Stimulated activated naive CD4-positive, alpha-beta T cell treated with Interleukin-2 at 50 U/mL for 16 hours (primary cell): ENCODE results near the gene PODXL2.

Source experiments
- DNase-seq: peaks from one replicate; lab custom pipeline; 2025; lab: John Stamatoyannopoulos, UW

Gene PODXL2, protein sequence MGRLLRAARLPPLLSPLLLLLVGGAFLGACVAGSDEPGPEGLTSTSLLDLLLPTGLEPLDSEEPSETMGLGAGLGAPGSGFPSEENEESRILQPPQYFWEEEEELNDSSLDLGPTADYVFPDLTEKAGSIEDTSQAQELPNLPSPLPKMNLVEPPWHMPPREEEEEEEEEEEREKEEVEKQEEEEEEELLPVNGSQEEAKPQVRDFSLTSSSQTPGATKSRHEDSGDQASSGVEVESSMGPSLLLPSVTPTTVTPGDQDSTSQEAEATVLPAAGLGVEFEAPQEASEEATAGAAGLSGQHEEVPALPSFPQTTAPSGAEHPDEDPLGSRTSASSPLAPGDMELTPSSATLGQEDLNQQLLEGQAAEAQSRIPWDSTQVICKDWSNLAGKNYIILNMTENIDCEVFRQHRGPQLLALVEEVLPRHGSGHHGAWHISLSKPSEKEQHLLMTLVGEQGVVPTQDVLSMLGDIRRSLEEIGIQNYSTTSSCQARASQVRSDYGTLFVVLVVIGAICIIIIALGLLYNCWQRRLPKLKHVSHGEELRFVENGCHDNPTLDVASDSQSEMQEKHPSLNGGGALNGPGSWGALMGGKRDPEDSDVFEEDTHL

DNA sequence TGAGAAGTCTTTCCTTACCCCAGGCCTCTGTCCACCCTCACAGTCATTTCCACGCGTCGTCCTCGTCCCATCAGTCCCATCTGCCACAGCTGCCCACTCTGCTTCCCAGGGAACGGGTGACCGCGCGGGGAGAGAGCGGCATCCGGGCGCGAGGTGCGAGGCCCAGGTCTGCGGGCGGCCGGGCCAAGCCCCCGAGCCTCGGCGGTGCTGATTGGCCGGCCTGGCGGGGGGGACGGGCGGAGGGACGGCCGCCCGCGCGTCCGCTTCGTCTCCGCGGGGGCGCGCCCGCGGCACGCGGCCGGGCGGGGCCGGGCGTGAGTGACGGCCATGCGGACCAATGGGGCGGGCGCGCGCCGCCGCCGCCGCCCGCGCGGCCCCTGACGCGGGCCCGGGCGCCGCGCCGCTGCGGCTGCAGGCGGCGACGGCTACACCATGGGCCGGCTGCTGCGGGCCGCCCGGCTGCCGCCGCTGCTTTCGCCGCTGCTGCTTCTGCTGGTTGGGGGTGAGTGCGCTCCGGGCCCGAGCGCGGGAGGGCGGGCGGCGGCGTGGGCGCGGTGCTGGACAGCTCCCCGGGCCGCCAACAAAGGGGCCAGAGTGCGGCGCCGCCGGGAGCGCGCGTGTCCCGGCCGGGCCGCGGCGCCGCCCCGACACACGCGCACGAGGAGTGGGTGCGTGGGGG, at the start of gene PODXL2:
TSS of gene PODXL2 (plus strand) at position 398 of the 679 bp plus-strand sequence. CDS start at position 433, 35 bp downstream.
- DNase-seq, result peak; percentile 3

DNA sequence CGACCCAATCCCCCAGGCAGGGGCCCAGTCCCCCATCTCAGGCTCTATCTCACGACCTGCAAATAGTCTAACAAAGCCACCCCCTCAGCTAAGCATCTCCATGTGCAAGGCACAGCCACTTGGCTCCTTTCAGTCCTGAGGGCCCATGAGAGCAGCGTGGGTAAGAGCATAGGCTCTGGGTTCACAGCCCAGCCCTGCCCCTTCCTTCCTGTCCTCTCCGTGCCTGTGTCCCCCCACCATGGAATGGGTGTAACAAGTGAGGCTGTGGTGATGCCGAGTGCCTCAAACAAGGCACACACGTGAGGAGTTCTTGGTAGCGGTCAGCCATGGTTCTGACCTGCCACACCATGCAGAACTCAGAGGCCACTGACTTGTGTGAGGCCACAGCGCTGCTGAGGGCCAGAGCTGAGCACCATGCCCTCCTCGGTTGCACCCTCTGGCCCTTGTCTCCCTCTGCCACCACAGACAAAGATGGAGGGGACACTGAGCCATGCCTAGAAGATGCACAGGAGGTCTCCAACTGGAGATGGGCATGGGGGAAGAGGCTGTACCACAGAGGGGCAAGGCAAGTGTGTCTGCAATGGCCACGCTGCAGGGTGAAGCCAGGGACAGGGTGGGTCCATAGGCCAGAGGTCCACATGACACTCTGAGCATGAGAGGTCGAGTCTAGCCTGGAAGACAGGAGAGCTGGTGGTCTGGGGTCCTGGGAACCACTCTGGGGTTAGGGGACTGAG, 48.5 kb upstream of the PODXL2 start:
- DNase-seq, result no peak

DNA sequence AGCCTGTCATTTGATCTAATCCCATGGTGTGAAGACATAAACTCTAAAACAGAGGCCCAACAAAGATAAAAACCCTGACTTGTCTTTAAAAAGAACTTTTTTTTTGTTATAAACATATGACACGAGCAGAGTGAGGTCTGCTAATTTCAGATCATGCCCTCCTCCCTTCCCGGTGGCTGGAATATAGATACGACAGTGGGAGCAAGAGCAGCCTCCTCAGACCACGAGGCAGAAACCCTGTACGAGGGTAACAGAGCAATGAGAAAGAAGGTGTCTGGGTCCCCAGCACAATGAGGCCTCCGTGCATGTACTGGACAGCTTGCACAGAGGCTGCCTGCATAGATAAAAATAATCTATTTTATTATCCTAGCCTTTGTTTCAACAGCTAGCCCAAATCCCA, 44.3 kb upstream of the PODXL2 start:
- no peak for DNase-seq

DNA sequence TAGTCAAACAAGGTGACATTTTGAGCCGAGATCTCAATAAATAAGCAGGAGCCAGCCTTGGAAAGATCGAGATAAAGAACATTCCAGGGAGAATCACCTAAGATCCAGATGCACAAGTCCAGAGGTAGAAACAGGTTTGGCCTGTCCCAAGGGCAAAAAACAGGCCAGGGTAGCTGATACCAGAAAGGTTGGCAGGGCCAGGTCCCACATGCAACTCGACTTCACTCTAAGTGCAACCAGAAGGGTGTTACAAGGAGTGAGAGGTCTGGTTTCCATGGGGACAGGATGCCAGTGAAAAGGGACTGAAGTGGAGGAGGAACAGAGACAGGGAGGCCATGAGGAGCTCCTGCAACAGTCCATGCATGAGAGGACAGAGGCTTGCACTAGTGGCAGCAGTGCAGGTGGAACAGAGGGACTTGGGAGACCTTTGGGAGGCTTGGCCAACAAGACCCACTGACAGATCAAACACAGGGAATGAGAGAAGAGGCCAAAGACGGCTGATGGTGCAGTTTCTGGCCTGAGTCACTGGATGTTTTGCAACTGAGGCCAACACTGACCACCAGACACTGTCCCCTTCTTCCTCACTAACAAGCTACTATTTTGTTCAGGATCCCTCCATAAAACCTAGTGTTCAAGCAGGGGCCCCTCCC, 43.7 kb upstream of the PODXL2 start:
- no peak for DNase-seq

DNA sequence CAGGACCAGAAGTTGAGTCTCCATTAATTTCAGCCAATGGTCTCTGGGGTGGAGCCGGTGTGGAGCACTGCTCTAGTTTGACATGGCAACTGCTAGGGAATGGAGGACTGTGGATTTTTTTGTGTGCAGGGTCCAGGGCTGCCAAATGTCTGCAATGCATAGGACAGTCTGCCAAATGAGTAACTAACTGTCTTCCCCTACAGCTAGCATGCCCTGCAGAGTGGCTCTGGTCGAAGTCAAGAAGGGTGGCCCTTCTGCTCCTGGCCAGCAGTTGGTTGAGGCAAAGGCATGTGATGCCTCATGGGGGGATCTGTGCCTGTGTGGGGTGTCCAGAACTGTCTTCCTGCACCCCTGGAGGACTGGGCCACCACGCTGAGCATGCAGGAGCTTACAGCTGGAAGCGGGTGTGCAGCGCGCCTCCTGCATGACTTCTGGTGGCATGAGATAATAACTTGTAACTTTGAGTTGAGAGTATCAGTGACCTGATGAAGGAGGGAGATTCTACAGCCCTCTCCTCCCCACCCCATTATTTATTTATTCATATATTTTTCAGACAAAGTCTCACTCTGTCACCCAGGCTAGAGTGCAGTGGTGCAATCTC, 43.1 kb upstream of the PODXL2 start:
- no peak for DNase-seq

DNA sequence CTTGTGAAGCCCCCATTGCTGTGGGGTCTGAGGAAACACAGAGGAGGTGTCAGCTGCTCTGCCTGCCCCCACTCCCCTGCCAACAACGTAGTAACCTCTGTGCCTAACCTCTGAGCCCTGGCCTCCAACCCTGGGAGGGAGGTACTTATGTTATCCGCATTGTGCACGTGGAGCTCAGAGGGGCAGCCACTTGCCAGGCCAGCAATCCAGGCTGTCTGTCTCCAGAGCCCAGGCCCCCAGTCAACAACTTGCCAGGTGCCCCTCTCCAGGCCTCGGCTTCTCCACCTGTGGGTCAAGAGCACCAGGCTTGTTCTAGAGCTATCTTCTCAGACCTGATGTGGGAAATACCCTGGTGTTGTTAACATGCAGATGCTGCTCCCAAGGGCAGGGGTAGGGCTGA, 41.1 kb upstream of the PODXL2 start:
- no peak for DNase-seq

DNA sequence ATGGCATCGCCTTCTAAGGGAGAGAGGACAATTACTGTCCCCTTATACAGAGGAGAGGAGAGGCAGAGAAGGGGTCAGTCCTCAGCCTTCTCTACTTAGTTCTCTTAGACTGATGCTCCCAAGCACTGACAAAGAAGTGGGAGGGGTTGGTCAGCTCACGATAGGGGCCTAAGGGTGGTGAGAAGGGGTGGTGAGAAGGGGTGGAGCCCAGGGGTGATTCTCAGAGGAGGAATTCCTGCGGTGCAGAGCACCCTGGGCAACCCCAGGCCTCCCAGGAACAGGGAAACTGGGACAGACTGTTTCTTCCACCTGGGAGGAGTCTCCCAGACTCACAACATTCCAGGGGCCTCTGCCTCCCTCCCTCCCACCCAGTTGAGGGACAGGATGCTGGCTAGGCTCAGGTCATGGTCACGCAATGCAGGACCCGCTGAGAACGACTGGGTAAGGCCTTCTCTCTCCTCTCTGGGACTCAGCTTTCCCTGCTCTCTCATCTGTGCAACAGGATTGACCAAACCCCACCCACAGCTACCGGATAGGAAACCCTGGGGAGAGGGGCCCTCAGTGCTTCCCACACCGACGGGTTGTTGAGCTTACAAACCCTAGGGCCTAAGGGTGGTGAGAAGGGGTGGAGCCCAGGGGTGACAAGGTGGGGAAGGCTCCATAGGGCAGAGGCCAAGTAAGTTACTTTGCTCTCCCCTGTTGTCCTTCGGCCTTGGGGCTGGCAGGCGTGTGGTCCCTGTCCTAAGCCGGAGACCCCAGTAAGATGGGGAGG, 40.0 kb upstream of the PODXL2 start:
- no peak for DNase-seq

DNA sequence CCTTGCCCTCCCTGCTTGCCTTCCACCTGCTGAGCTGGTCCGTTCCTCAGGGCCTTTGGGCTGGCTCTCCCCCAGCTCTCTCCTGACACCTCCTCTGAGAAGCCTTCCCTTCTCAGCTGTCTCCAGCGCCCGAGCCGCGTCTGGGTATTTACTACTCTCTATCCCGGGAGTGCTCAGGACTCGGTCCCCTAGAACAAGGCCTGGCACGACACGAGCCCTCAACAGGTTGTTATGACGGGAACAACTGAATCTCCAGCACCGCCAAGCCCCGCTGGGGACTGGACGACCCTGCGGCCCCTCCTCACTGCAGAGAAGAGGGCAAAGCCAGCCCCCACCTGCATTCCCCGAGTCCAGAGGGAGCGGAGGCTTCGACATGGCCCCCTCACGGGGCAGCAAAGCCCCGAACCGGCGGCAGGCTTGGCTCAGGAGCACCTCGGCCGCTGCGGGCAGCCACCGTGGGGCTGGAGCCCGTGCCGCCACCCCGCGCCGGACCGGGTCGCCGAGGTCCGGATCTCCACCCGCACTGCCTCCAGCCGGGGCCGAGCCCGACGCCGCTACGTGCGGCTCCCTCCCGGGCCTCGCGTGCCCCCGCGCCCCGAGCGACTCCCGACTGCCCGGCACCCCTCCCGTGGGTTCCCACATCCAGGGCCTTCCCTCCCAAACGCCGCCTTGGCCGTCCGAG, 39.2 kb upstream of the PODXL2 start:
- DNase-seq, result no peak

DNA sequence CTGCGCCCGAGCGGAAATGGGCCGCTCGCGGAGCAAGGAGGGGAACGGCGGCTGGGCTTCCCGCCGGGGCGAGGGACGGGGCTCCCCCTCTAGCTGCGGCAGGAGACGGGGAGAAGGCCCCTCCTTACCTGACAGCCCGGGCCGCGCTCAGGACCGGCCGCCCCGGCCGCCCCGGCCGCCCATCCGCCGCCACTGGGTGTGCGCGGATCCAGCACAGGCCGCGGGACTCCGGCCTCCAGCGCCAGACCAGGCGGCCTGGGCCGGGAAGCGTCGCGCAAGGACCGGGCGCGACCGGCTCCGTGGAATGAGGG, 38.7 kb upstream of the PODXL2 start:
- DNase-seq, result peak; percentile 15

DNA sequence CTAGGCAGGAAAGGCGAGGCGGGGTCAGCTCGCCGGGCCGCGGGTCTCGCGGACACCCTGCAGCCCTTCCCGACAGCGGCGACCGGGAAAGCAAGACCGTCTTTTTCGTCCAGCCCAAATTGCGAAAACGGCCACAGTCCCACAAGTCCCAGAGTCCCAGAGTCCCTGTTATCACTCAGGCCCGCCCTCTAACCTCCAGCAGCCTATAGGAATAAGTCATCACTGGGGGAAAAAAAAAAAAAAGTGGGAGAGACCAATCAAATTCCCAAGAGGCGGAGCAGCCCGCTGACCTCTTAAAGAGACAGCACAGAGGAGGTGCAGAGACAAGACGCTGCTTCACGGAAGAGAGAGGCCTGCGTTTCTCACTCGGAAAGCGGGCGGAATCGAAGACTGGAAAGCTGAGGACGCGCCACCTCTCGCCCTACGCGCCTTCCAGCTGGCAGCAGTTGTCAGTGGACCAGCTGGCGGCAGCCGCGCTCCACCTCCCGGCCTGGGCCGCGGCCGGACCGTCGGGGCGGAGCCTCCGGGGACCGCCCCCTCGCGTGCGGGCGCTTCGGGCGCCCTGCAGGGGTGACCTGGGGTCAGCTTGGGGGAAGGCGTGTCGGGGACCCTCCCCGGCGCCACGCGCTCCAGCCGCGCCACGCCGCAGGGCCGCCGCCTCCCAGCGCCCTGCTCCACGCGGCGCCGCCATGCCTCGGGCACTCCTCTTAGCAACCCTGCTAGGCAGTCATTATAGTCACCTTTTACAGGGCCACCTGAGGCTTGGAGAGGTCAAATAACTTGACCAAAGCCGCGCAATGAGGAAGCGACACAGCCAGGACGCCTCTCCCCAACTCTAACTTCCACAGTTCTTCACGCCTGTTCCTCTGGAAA, 38.2 kb upstream of the PODXL2 start, which contains the start of gene TPRA1:
TSS of gene TPRA1 (minus strand) at position 141 of the 873 bp plus-strand sequence. CDS start 10,587 bp downstream, outside the sequence.
- peak; percentile 81 for DNase-seq

DNA sequence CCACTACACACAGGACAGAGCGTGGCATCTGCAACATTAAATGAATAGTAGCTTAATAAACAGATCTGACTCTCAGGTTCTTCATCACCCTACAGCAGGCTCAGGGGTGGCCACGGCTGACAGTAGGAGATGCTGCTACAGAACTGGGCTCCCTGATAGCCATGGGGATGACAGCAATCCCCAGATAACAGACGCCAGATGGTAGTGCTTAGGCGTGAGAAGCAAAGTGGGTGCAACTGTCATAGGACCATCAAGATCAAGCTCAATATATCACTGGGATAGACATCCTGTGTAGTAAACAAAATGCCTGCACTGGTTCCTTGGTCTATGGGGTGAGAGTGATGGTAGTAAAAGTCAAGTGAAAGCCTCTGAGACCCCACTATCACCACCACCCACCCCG, 35.8 kb upstream of the PODXL2 start:
- no peak for DNase-seq

DNA sequence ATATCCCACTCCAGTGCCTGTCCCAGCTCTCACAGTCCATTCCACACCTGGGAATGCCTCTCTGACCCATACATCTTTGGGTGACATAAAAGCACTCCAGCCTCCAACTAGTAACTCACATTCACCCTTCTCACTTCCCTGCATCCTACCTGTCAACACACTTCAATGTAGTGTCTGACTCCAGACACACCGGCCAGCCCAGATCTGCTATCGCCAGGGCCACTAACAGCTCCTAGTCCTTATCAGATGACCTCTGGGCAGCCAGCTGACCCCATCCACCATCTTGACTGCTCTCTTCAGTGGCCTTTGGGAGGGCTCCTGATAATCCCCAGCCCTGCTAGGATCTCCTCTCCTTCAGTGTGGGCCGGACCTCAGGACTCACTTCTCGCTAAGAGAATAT, 33.7 kb upstream of the PODXL2 start:
- DNase-seq, result no peak

DNA sequence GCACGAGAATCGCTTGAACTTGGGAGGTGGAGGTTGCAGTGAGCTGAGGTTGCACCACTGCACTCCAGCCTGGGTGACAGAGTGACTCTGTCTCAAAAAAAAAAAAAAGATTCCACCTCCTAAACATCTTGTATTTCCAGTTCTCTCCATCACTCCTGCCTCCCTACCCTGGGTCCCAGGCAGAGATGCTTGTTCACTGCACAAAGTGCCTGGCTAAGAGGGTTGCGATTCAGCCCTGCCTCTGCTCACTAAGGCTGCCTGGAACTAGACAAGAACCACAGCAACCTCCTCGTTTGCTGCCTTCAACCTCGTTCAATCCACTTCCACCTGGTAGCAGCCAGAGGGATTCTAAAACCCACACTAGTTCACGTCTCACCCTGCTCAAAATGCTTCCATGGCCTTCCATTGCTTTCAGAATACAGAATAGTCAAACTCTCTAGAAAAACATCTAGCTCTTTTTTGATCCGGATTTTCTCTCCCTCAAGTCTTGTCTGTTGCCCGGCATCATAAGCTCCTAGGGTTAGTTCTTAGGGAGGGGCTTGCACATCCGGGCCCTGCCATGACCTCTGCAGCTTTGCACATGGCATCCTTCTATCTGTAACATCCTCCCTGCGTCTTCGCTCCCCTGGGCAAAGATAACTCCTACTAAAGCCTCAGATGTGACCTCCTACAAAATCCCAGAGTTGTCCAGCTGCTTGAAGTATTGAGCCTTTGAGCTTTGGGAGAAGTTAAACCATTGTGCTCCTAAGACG, 31.8 kb upstream of the PODXL2 start:
- DNase-seq, result no peak

DNA sequence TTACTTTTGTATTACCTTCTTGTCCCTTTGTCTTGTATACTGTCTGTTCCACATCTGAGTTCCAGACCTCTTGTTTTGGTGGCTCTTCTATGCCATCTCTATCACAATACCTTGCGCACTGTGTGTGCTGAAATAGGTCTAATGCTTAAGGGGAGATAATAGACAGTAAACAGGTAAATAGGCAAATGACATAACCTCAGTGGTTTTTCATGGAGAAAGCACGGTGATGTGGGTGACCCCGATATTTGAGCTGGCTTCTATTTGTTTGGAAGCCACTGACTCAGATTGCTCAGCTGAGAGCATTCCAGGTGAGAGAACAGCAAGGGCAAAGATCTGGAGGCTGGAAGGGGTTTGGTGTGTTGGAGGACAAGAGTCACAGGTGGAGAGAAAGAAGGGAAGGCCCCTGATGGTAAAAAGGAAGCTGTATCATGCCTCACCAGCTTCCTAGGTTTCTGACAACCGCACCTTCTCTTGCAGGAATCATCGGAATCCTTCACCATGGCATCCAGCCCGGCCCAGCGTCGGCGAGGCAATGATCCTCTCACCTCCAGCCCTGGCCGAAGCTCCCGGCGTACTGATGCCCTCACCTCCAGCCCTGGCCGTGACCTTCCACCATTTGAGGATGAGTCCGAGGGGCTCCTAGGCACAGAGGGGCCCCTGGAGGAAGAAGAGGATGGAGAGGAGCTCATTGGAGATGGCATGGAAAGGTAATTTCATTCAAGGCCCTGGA, 30.0 kb upstream of the PODXL2 start:
- DNase-seq, result no peak

DNA sequence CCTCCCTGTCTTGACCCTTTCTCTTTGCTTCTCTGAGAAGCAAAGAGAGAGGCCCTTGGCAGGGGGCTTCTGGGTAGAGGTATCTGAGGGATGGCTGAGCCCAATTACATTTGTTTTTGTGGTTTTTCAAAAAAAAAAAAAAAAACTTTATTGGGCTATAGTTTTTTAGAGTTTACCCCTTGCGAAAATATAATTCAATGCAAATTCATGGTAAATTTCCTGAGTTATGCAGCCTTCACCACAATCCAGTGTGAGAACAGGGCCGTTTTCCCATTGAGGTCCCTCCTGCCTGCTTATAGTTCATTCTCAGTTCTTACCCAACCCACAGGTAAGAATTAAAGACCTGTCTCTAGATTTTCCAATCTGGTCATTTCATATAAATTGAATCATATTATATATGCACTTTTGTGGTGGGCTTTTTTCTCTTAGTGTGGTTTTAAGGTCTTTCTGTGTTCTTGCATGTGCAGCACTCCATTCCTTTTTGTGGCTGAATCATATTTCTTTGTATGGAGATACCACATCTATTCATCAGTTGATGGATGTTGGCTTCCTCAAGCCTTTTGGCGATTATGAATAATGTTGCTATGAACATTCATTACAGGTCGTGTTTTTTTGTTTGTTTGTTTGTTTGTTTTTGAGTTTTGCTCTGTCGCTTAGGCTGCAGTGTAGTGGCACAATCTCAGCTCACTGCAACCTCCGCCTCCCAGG, 28.1 kb upstream of the PODXL2 start:
- no peak for DNase-seq

DNA sequence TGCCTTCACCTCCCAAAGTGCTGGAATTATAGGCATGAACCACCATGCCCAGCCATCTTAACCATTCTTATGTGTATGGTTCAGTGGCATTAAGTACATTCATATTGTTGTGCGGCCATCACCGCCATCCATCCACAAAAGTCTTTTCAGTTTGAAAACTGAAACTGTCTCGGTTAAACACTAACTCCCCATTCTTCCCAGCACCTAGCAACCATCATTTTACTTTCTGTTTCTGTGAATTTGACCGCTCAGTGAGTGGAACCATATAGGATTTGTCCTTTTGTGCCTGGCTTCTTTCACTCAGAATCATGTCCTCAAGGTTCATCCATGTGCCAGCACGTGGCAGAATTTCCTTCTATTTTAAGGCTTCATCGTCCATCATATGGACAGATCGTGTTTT, 24.9 kb upstream of the PODXL2 start:
- no peak for DNase-seq

DNA sequence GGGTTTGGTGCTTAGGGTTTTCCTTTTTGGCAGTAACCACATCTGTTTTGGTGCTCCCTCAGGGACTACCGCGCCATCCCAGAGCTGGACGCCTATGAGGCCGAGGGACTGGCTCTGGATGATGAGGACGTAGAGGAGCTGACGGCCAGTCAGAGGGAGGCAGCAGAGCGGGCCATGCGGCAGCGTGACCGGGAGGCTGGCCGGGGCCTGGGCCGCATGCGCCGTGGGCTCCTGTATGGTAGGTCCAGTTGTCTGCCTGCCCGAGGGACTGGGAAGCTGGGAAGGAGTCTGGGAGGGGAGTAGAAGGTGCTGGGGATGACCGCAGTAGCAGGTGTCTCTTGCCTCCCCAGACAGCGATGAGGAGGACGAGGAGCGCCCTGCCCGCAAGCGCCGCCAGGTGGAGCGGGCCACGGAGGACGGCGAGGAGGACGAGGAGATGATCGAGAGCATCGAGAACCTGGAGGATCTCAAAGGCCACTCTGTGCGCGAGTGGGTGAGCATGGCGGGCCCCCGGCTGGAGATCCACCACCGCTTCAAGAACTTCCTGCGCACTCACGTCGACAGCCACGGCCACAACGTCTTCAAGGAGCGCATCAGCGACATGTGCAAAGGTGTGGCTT, 24.3 kb upstream of the PODXL2 start:
- no peak for DNase-seq
